Type B pancreatic cell (in vitro differentiated cells): ENCODE data around the gene DNAJC22. TPM values are rescaled to one million over a fixed set of nuclear protein-coding genes. Genes with fewer than 3 reads are reported as not detected.
"Not testable (repeated sequence)": the region's sequence is repeated elsewhere in the genome, so short reads cannot be mapped to it uniquely, and the experiment has no call there.

Experiments
- DNase-seq: peaks from one replicate; pipeline ENCODE4 v3.0.0; 2021; ENCODE audit warnings: mixed read lengths; ENCODE audit not compliant: unreplicated experiment; ENCODE audit errors: extremely low spot score
- H3K27ac Mint-ChIP-seq: 2 replicates; pipeline ENCODE4 v1.8.0; 2021; ENCODE audit warnings: mild to moderate bottlenecking, mixed read lengths
- H3K27me3 Mint-ChIP-seq: 2 replicates; pipeline ENCODE4 v1.8.0; 2021; ENCODE audit warnings: mixed read lengths
- H3K36me3 Mint-ChIP-seq: 2 replicates; pipeline ENCODE4 v1.8.0; 2021; ENCODE audit warnings: mixed read lengths
- H3K4me1 Mint-ChIP-seq: one replicate; pipeline ENCODE4 v1.8.0; 2021; ENCODE audit warnings: mixed read lengths; ENCODE audit not compliant: unreplicated experiment
- H3K4me3 Mint-ChIP-seq: 2 replicates; pipeline ENCODE4 v1.8.0; 2021; ENCODE audit warnings: mild to moderate bottlenecking, mixed read lengths
- H3K9me3 Mint-ChIP-seq: 2 replicates; pipeline ENCODE4 v1.8.0; 2021; ENCODE audit warnings: mixed read lengths
- total RNA-seq: library from RNA; stranded (reverse); gene quantifications from 2 replicates; pipeline ENCODE4 v1.2.1, GENCODE V29; 2021; ENCODE audit warnings: low replicate concordance
- TF ChIP-seq, protein P1 (sequence below): fragments of 200-600 bp; sonication (generic); conservative IDR thresholded peaks from 2 replicates; pipeline ENCODE4 v1.5.0; 2021; ENCODE audit warnings: antibody characterized with exemption, mild to moderate bottlenecking

Gene DNAJC22
- total RNA-seq, 1 donor from 2014 or later = 5.0 TPM

DNA sequence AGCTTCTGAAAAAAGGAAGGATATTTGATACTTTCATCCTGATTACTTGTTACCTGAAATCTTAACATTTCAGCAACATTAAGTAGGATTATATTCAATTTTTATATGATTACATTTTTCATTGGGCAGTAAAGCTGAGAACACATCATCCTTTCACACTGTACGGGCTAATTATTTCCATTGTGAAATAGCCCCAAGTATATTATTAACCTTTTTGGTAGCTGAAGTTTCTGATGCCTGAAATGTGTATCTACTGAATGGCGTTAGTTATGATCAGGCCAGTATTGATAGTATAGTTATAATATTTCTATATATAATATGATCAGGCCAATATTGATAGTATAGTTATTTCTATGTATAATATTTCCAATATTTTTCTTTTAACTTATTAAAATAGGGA is 30.7 kb downstream of the DNAJC22 start:
- Mint-ChIP-seq H3K36me3 (peaks cover 5% of the 10 kb centered on the region), H3K9me3 (peaks cover 4% of the 10 kb centered on the region), H3K27me3 (no peaks in the 10 kb centered on the region), H3K4me3 (no peak overlapping the region), H3K4me1 (no peaks in the 10 kb centered on the region), H3K27ac (no peak overlapping the region)
- TF ChIP-seq, protein P1, sequence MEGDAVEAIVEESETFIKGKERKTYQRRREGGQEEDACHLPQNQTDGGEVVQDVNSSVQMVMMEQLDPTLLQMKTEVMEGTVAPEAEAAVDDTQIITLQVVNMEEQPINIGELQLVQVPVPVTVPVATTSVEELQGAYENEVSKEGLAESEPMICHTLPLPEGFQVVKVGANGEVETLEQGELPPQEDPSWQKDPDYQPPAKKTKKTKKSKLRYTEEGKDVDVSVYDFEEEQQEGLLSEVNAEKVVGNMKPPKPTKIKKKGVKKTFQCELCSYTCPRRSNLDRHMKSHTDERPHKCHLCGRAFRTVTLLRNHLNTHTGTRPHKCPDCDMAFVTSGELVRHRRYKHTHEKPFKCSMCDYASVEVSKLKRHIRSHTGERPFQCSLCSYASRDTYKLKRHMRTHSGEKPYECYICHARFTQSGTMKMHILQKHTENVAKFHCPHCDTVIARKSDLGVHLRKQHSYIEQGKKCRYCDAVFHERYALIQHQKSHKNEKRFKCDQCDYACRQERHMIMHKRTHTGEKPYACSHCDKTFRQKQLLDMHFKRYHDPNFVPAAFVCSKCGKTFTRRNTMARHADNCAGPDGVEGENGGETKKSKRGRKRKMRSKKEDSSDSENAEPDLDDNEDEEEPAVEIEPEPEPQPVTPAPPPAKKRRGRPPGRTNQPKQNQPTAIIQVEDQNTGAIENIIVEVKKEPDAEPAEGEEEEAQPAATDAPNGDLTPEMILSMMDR = no peak
- no peak for DNase-seq

DNA sequence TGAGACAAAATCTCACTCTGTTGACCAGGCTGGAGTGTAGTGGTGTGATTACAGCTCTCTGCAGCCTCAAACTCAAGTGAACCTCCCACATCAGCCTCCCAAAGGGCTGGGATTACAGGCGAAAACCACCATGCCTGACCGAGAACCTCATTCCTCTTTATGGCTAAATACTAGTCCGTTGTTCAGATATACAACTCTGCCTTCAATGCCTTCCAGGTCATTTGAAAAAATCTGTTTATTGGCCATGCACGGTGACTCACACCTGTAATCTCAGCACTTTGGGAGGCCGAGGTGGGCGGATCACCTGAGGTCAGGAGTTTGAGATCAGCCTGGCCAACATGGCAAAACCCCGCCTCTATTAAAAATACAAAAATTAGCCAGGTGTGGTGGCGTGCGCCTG is 33.5 kb downstream of the DNAJC22 start:
- H3K4me3 Mint-ChIP-seq, H3K27me3 Mint-ChIP-seq, H3K27ac Mint-ChIP-seq, H3K4me1 Mint-ChIP-seq, DNase-seq, H3K9me3 Mint-ChIP-seq, H3K36me3 Mint-ChIP-seq: not testable (repeated sequence)

DNA sequence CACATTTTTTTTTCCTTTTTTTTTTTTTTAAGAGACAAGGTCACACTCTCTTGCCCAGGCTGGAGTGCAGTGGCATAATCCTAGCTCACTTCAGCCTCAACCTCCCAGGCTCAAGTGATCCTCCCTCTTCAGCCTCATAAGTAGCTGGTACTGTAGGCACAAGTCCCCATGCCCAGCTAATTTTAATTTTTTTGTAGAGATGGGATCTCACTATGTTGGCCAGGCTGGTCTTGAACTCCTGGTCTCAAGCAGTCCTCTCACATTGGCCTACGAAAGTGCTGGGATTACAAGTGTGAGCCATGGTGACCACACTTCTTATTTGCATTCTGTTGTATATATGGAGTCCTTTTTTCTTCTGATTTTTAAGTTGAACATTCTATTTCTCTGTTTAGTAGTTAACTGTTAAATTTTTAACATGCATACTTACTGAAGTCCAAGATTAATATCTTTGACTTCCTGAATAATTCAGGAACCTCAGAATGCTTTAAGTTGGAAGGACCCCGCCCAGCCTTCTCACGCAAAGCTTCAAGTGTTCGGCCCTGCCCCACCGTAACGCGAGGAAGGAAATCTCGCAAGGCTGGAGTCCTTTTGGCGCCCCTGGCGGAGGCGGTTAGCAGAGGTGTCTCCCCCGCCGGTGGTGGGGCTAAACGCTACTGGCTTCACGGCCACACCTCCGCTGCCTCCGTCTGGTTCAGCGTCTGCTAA is 42.1 kb downstream of the DNAJC22 start:
- Mint-ChIP-seq H3K9me3 (no peaks in the 10 kb centered on the region), H3K4me3 (no peak overlapping the region), H3K27ac (no peak overlapping the region), H3K4me1 (no peaks in the 10 kb centered on the region), H3K36me3 (peaks cover 10% of the 10 kb centered on the region), H3K27me3 (no peaks in the 10 kb centered on the region)
- no peak for DNase-seq
- TF ChIP-seq, protein P1 = no peak

DNA sequence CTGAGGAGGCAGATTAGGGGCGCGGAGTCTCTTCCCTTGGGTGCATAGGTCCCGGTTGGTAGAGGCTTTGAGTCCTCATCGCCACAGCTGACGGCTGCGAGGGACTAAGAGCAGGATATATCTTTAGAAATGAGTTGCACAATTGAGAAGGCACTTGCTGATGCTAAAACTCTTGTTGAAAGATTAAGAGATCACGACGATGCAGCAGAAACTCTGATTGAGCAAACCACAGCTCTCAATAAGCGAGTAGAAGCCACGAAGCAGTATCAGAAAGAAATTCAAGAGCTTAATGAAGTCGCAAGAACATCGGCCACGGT is 42.7 kb downstream of the DNAJC22 start:
- DNase-seq = no peak
- TF ChIP-seq, protein P1 = no peak
- H3K27me3 Mint-ChIP-seq = no peaks in the 10 kb centered on the region
- H3K4me3 Mint-ChIP-seq = no peak overlapping the region
- H3K36me3 Mint-ChIP-seq = peaks cover 10% of the 10 kb centered on the region
- no peaks in the 10 kb centered on the region for H3K9me3 Mint-ChIP-seq
- no peak overlapping the region for H3K27ac Mint-ChIP-seq
- H3K4me1 Mint-ChIP-seq = no peaks in the 10 kb centered on the region

DNA sequence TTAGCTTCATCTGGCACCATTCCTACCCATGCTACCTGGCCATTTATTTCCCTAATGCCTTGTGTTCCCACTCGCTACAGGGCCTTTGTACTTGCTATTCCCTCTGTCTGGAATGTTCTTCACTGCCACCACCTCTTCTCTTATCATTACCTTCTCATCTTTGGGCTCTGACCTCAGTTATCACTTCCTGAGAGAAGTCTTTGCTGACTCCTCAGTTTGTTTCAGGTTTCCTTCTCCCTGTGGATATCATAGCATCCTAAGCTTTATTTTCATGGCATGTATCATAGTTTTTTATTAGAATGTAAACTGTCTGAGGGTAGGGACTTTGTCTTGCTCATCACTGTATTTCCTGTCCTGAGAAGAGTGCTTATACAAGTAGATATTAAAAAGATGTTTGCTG is 50.3 kb downstream of the DNAJC22 start:
- Mint-ChIP-seq H3K27me3 (no peaks in the 10 kb centered on the region), H3K36me3 (peaks cover 11% of the 10 kb centered on the region), H3K27ac (no peak overlapping the region), H3K9me3 (no peaks in the 10 kb centered on the region), H3K4me3 (no peak overlapping the region), H3K4me1 (peaks cover 12% of the 10 kb centered on the region)
- TF ChIP-seq, protein P1 = no peak
- no peak for DNase-seq

DNA sequence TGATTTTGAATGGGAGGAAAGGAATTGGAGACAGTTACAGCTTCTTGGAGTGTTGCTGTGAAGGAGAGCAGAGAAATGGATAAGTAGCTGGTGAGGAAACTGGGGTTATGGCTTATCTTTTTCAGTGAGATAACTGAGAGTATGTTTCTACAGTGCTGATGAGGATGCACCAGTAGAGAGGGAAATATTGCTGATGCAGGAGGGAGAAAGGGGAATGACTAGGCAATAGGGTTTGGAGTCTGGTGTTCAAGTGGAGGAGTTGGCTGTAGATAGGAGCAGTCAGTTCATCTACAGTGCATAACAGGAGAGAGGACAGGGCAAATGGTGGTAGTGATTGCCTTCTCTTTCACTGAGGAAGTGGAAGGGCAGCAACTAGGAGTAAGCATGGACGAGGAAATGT is 53.6 kb downstream of the DNAJC22 start:
- peaks cover 28% of the 10 kb centered on the region for H3K4me1 Mint-ChIP-seq
- no peak overlapping the region for H3K4me3 Mint-ChIP-seq
- no peaks in the 10 kb centered on the region for H3K9me3 Mint-ChIP-seq
- no peaks in the 10 kb centered on the region for H3K27me3 Mint-ChIP-seq
- H3K36me3 Mint-ChIP-seq = peaks cover 12% of the 10 kb centered on the region
- no peak overlapping the region for H3K27ac Mint-ChIP-seq
- no peak for DNase-seq
- TF ChIP-seq, protein P1 = no peak

Other genes starting within 250 kb of the DNAJC22 start
- gene LMBR1L, start 236.0 kb upstream of the DNAJC22 start, total RNA-seq = 101 and 105 TPM in 2 replicates
- gene TUBA1B, start 215.5 kb upstream of the DNAJC22 start, total RNA-seq = 664 and 1,458 TPM in 2 replicates
- 211 and 489 TPM in 2 replicates for gene TUBA1A, start 157.8 kb upstream of the DNAJC22 start, total RNA-seq
- 187 and 221 TPM in 2 replicates for gene TUBA1C, start 81.8 kb upstream of the DNAJC22 start, total RNA-seq
- 1.8 and 7.3 TPM in 2 replicates for gene PRPH, start 51.7 kb upstream of the DNAJC22 start, total RNA-seq
- gene TROAP, start 23.6 kb upstream of the DNAJC22 start, total RNA-seq = 21.7 and 66.3 TPM in 2 replicates
- gene C1QL4, start 9.7 kb upstream of the DNAJC22 start, total RNA-seq = 0.17 and 1.2 TPM in 2 replicates
- gene SPATS2, start 20.6 kb downstream of the DNAJC22 start, total RNA-seq = 32.0 and 40.3 TPM in 2 replicates
- 0.72 and 1.8 TPM in 2 replicates for gene KCNH3, start 192.1 kb downstream of the DNAJC22 start, total RNA-seq
- 60.6 and 61.8 TPM in 2 replicates for gene MCRS1, start 221.3 kb downstream of the DNAJC22 start, total RNA-seq